COLO668 (cell line): ENCODE results near the gene TRIM56.
"Not testable (repeated sequence)": the region's sequence is repeated elsewhere in the genome, so short reads cannot be mapped to it uniquely, and the experiment has no call there.

Experiments used
- DNase-seq: peaks from one replicate; lab custom pipeline; 2025; ENCODE audit not compliant: unreplicated experiment; lab: John Stamatoyannopoulos, UW

Gene TRIM56

DNA sequence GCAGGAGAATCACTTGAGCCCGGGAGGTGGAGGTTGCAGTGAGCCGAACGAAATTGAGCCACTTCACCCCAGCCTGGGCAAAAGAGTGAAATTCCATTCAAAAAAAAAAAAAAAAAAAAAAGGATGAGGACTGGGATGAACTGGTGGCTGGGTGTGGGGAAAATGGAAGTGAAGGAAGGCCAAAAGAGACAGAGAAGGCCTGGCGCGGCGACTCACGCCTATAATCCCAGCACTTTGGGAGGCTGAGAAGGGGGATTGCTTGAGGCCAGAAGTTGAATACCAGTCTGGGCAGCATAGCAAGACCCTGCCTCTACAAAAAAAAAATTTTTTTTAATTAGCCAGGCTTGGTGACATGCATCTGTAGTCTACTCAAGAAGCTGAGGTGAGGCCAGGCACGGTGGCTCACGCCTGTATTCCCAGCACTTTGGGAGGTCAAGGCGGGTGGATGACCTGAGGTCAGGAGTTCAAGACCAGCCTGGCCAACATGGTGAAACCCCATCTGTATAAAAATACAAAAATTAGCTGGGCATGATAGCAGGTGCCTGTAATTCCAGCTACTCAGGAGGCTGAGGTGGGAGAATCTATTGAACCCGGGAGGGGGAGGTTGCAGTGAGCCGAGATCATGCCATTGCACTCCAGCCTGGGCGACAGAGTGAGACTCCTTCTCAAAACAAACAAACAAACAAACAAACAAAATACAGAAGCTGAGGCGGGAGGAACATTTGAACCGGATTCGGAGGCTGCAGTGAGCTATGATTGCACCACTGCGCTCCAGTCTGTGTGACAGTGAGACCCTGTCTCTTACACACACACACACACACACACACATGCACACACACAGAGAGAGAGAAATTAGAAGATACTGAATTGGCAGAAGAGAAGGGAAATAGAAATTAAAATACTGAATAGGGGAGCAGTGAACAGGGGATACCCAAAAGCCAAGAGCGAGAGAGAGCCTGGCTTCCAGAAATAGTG, 47.6 kb downstream of the TRIM56 start:
- DNase-seq = not testable (repeated sequence)

DNA sequence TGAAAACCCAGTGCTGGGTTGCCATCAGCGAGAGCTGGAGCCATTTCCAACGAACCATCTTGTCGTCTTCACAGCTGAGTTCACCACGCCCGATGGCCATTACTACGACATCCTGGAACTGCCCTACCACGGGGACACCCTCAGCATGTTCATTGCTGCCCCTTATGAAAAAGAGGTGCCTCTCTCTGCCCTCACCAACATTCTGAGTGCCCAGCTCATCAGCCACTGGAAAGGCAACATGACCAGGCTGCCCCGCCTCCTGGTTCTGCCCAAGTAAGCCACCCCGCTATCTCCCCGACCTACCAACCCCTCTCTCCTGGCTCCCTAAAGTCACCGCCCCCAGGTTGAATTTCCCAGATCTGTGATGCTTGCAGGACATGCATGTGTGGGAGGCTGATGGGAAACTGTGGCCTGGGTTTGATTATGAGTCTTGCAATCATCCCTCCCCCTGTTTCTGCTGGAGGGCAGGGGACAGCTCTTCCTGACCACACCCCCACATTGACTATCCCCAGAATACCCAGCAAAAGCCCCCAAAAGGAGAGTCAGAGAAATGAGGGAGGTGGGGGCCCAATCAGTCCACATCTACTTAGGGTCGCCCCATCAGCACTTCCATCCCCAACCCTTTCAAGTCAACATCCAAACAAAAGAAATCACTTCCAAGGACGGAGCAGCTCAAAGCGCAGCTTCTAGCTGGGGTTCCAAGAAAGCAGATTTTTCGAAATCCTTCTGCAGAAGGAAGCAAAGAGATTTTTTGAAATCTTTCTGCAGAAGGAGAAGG, 48.5 kb downstream of the TRIM56 start:
- no peak for DNase-seq

DNA sequence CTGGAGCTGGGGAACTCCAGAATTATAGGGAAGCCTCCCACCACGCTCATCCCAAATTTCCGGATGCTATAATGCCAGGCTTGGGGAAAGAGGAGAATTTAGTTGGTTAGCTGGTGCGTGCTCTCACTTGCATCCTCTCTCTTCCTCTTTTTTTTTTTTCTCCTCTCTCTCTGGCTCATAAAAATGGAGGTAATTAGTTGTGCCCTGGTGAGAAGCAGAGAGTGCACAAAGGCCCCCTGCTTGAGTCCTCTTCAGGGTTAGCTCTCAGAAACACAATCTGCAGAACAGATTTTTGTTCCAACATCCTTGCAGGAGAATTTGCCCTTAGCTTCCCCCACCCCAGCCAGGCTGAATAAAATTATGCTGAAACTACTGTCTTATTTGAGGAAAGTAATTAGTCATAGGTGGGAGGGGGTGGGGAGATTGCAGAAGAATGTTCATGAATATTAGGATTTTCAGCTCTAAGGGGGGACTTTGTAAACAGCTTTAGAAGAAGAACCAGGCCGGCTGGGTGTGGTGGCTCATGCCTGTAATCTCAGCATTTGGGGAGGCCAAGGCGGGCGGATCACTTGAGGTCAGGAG, 49.2 kb downstream of the TRIM56 start:
- DNase-seq = no peak

DNA sequence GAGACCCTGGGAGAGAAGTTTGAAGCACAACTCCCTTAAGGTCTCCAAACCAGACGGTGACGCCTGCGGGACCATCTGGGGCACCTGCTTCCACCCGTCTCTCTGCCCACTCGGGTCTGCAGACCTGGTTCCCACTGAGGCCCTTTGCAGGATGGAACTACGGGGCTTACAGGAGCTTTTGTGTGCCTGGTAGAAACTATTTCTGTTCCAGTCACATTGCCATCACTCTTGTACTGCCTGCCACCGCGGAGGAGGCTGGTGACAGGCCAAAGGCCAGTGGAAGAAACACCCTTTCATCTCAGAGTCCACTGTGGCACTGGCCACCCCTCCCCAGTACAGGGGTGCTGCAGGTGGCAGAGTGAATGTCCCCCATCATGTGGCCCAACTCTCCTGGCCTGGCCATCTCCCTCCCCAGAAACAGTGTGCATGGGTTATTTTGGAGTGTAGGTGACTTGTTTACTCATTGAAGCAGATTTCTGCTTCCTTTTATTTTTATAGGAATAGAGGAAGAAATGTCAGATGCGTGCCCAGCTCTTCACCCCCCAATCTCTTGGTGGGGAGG, 52.5 kb downstream of the TRIM56 start:
- no peak for DNase-seq

DNA sequence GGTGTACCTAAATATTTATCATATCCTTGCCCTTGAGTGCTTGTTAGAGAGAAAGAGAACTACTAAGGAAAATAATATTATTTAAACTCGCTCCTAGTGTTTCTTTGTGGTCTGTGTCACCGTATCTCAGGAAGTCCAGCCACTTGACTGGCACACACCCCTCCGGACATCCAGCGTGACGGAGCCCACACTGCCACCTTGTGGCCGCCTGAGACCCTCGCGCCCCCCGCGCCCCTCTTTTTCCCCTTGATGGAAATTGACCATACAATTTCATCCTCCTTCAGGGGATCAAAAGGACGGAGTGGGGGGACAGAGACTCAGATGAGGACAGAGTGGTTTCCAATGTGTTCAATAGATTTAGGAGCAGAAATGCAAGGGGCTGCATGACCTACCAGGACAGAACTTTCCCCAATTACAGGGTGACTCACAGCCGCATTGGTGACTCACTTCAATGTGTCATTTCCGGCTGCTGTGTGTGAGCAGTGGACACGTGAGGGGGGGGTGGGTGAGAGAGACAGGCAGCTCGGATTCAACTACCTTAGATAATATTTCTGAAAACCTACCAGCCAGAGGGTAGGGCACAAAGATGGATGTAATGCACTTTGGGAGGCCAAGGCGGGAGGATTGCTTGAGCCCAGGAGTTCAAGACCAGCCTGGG, 53.1 kb downstream of the TRIM56 start:
- peak; percentile 74 for DNase-seq

DNA sequence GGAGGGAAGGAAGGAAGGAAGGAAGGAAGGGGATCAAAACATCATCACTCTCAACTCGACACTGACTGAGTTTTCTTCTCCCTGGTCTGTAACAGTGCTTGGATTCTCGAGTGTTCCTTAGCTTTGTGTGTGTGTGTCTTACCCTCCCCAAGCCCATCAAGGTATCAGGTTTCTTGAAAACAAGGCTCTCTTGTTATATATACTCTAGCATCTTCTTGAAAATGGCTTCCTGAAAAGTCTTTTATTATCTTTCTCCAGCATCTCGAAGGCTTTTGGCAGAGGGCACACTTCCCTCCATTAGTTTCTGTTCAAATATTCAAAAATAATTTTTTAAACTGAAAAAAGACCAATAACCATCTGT, 55.0 kb downstream of the TRIM56 start:
- no peak for DNase-seq

DNA sequence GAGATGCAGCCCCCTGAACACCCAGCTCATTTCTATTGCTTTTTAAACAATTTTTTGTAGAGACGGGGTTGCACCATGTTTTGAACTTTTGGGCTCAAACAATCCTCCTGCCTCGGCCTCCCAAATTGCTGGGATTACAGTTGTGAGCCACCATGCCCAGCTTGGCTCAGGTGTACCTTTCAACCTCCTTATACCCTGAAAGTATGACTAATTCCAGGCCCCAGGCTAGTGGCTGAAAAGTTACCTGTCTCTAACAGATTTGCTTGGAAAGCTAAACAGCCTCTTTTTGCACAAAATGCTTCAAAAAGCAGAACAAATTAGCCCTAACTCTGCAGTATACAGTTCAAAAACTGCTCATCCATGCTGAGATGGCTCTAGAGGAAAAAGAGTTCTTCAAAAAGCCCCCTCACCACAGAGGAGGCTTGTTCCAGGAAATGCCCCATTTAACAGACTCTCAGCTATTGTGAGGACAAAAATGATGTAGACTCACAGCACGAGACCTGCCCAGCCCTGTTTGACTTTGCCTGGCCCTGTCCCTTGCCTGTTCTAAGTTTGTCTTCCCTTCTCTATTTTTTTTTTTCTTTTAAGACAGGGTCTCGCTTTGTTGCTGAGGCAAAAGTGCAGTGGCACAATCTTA, 55.6 kb downstream of the TRIM56 start:
- DNase-seq = no peak
